Medulla oblongata (tissue), 1 donor: ENCODE measurements around the gene OXSR1.
"Not testable (repeated sequence)": the region's sequence is repeated elsewhere in the genome, so short reads cannot be mapped to it uniquely, and the experiment has no call there.

ENCODE experiments used
- DNase-seq: peaks from one replicate; pipeline ENCODE4 v3.0.0-alpha.2; 2015; ENCODE audit errors: extremely low spot score

The OXSR1 gene

GRCh38 chr3:38141952-38142273, 23.4 kb upstream of the OXSR1 start:
- no peak for DNase-seq

GRCh38 chr3:38142959-38143358, 22.4 kb upstream of the OXSR1 start:
- DNase-seq = no peak

GRCh38 chr3:38143511-38143910, 21.8 kb upstream of the OXSR1 start:
- no peak for DNase-seq

GRCh38 chr3:38146504-38146903, 18.8 kb upstream of the OXSR1 start:
- DNase-seq = no peak

- no peak for DNase-seq
Measured at GRCh38 chr3:38147421-38147820, 17.9 kb upstream of the OXSR1 start.

- no peak for DNase-seq
Measured at GRCh38 chr3:38148311-38148882, 16.9 kb upstream of the OXSR1 start.

- DNase-seq = no peak
Measured at GRCh38 chr3:38149708-38150107, 15.6 kb upstream of the OXSR1 start.

GRCh38 chr3:38150780-38151528, 14.4 kb upstream of the OXSR1 start:
- no peak for DNase-seq

GRCh38 chr3:38151667-38152265, 13.6 kb upstream of the OXSR1 start:
- DNase-seq = peak; percentile 34

GRCh38 chr3:38152609-38153008, 12.7 kb upstream of the OXSR1 start:
- no peak for DNase-seq

- DNase-seq = no peak
Measured at GRCh38 chr3:38153221-38153620, 12.1 kb upstream of the OXSR1 start.

GRCh38 chr3:38154033-38154494, 11.3 kb upstream of the OXSR1 start:
- DNase-seq = no peak

GRCh38 chr3:38154625-38155255, 10.6 kb upstream of the OXSR1 start:
- DNase-seq = no peak

GRCh38 chr3:38155825-38156224, 9.5 kb upstream of the OXSR1 start:
- no peak for DNase-seq

GRCh38 chr3:38157117-38157516, 8.2 kb upstream of the OXSR1 start:
- no peak for DNase-seq

GRCh38 chr3:38157595-38157994, 7.7 kb upstream of the OXSR1 start:
- no peak for DNase-seq

- DNase-seq = no peak
Measured at GRCh38 chr3:38158472-38158871, 6.9 kb upstream of the OXSR1 start.

GRCh38 chr3:38160704-38161103, 4.6 kb upstream of the OXSR1 start:
- not testable (repeated sequence) for DNase-seq

- DNase-seq = no peak
Measured at GRCh38 chr3:38163117-38163840, 2.1 kb upstream of the OXSR1 start.

GRCh38 chr3:38163841-38164642, 1.3 kb upstream of the OXSR1 start:
- DNase-seq = no peak

GRCh38 chr3:38164643-38164951, 740 bp upstream of the OXSR1 start:
- DNase-seq = no peak
